SK-N-SH (cell line): ENCODE measurements around the gene TEX38. TPM values are rescaled to one million over a fixed set of nuclear protein-coding genes. Genes with fewer than 3 reads are reported as not detected.

Source experiments
- CTCF ChIA-PET: fragments of 300-600, 350-600 bp; formaldehyde crosslinking; extraction: SDS; loops from one replicate; lab custom pipeline; 2021; lab: Yijun Ruan, JAX
- POLR2A ChIA-PET: fragments of 350-600 bp; sonication (Branson Sonifier 250); formaldehyde crosslinking; extraction: SDS; loops from one replicate; lab custom pipeline; 2020; ENCODE audit warnings: antibody characterized with exemption, inconsistent platforms; lab: Yijun Ruan, JAX
- DNase-seq: peaks from one replicate; pipeline ENCODE4 v3.0.0; 2012
- H2AFZ ChIP-seq: fragments of 200-600 bp; sonication (generic); 2 replicates; pipeline ENCODE4 v1.8.1; 2016; ENCODE audit warnings: antibody characterized with exemption, mild to moderate bottlenecking, low read depth
- H3F3A ChIP-seq: fragments of 200-600 bp; sonication (generic); replicated peaks from 2 replicates; pipeline ENCODE3; 2016; ENCODE audit warnings: antibody characterized with exemption, mild to moderate bottlenecking; ENCODE audit not compliant: insufficient read depth
- H3K27ac ChIP-seq, 2 experiments: fragments of 200-500 bp in 1 of 2; fragments of 200-600 bp in 1 of 2; sonication (Bioruptor generic) in 1 of 2; sonication (generic), shearing (Covaris generic) in 1 of 2; 2 replicates each; pipeline versions ENCODE4 v1.5.1 to v1.6.1; 2014 to 2016; ENCODE audit warnings: low read depth in 2 of 2, inconsistent platforms in 1 of 2, low read length in 1 of 2, mild to moderate bottlenecking in 1 of 2, mixed read lengths in 1 of 2
- H3K27me3 ChIP-seq: fragments of 200-600 bp; sonication (generic), shearing (Covaris generic); 2 replicates; pipeline ENCODE4 v1.6.1; 2016; ENCODE audit warnings: mixed run types; ENCODE audit not compliant: insufficient read depth
- H3K36me3 ChIP-seq, 2 experiments: fragments of 200-500 bp in 1 of 2; fragments of 200-600 bp in 1 of 2; sonication (Bioruptor generic) in 1 of 2; sonication (generic) in 1 of 2; replicated peaks in 1 of 2; 2 replicates each; pipeline versions ENCODE3 to v1.5.1; 2014 to 2016; ENCODE audit warnings: low read length in 1 of 2, mild to moderate bottlenecking in 1 of 2; ENCODE audit not compliant: insufficient read depth in 2 of 2, control insufficient read depth in 1 of 2
- H3K4me1 ChIP-seq, 2 experiments: fragments of 200-500 bp in 1 of 2; fragments of 200-600 bp in 1 of 2; sonication (Bioruptor generic) in 1 of 2; sonication (generic), shearing (Covaris generic) in 1 of 2; 2 replicates each; pipeline versions ENCODE4 v1.5.1 to v1.6.1; 2014 to 2016; ENCODE audit warnings: low read depth in 1 of 2, low read length in 1 of 2, mixed run types in 1 of 2; ENCODE audit not compliant: insufficient read depth in 2 of 2, control insufficient read depth in 1 of 2
- H3K4me2 ChIP-seq: fragments of 200-600 bp; sonication (generic), shearing (Covaris generic); 2 replicates; pipeline ENCODE4 v1.6.1; 2017; ENCODE audit warnings: mixed run types
- H3K4me3 ChIP-seq, 2 experiments: fragments of 200-500 bp in 1 of 2; fragments of 200-600 bp in 1 of 2; sonication (Bioruptor generic) in 1 of 2; sonication (generic), shearing (Covaris generic) in 1 of 2; 2 replicates each; pipeline versions ENCODE4 v1.5.1 to v1.8.1; 2014 to 2016; ENCODE audit warnings: low read depth in 2 of 2, inconsistent platforms in 1 of 2, low read length in 1 of 2, mild to moderate bottlenecking in 1 of 2, mixed read lengths in 1 of 2, moderate library complexity in 1 of 2
- H3K79me2 ChIP-seq: fragments of 200-600 bp; sonication (generic); 2 replicates; pipeline ENCODE4 v1.8.1; 2017; ENCODE audit warnings: mild to moderate bottlenecking; ENCODE audit not compliant: insufficient read depth
- H3K9ac ChIP-seq: fragments of 200-600 bp; sonication (generic); 2 replicates; pipeline ENCODE4 v1.6.1; 2017; ENCODE audit warnings: mixed run types
- H3K9me2 ChIP-seq: fragments of 200-600 bp; sonication (generic); 2 replicates; pipeline ENCODE4 v1.6.1; 2017; ENCODE audit warnings: mixed run types
- H3K9me3 ChIP-seq: fragments of 200-600 bp; sonication (generic); 2 replicates; pipeline ENCODE4 v1.6.1; 2017; ENCODE audit warnings: mixed run types, mild to moderate bottlenecking, moderate library complexity
- H4K20me1 ChIP-seq: fragments of 200-600 bp; sonication (generic); 2 replicates; pipeline ENCODE4 v1.6.1; 2017; ENCODE audit warnings: mild to moderate bottlenecking, mixed run types; ENCODE audit not compliant: insufficient read depth
- EP300 ChIP-seq, 2 experiments: IDR thresholded peaks; 2 replicates each; pipeline versions ENCODE4 v1.4.0 to v1.6.1; 2012; ENCODE audit warnings: borderline replicate concordance in 1 of 2, low read depth in 1 of 2, low read length in 1 of 2
- EZH2phosphoT487 ChIP-seq: fragments of 200-600 bp; sonication (generic); IDR thresholded peaks from 2 replicates; pipeline ENCODE4 v1.6.1; 2017; ENCODE audit warnings: low read depth, mixed run types, mild to moderate bottlenecking, antibody characterized with exemption, moderate library complexity, borderline replicate concordance
- FOSL2 ChIP-seq: IDR thresholded peaks from 2 replicates; pipeline ENCODE4 v1.4.0; 2012; ENCODE audit warnings: low read depth, mild to moderate bottlenecking, moderate library complexity, borderline replicate concordance
- FOXJ3 ChIP-seq: sonication (generic); formaldehyde crosslinking; IDR thresholded peaks from 2 replicates; pipeline ENCODE4 v1.5.1; 2020; ENCODE audit warnings: mild to moderate bottlenecking, missing genetic modification reagents
- FOXM1 ChIP-seq: IDR thresholded peaks from 2 replicates; pipeline ENCODE4 v1.4.0; 2012; ENCODE audit warnings: low read depth, mild to moderate bottlenecking
- GABPA ChIP-seq: IDR thresholded peaks from 2 replicates; pipeline ENCODE4 v1.4.0; 2012; ENCODE audit warnings: low read depth, mild to moderate bottlenecking
- GATA2 ChIP-seq: sonication (generic); formaldehyde crosslinking; IDR thresholded peaks from 2 replicates; pipeline ENCODE4 v1.5.0; 2020; ENCODE audit warnings: mild to moderate bottlenecking, missing genetic modification reagents
- MEF2A ChIP-seq: IDR thresholded peaks from 2 replicates; pipeline ENCODE4 v1.4.0; 2012; ENCODE audit warnings: low read depth, borderline replicate concordance
- NFIC ChIP-seq: IDR thresholded peaks from 2 replicates; pipeline ENCODE4 v1.4.0; 2012; ENCODE audit warnings: borderline replicate concordance
- NRF1 ChIP-seq: IDR thresholded peaks from 2 replicates; pipeline ENCODE4 v1.6.1; 2012; ENCODE audit warnings: low read depth, mild to moderate bottlenecking, low read length
- PBX3 ChIP-seq: IDR thresholded peaks from 2 replicates; pipeline ENCODE4; 2012
- POLR2AphosphoS5 ChIP-seq: IDR thresholded peaks from 2 replicates; pipeline ENCODE4 v1.6.1; 2012; ENCODE audit warnings: low read depth, low read length
- RCOR1 ChIP-seq: fragments of 150-350 bp; IDR thresholded peaks from 2 replicates; pipeline ENCODE4 v1.6.1; 2017; ENCODE audit warnings: antibody characterized with exemption, low read length
- REST ChIP-seq: IDR thresholded peaks from 2 replicates; pipeline ENCODE4 v1.6.1; 2012; ENCODE audit warnings: mild to moderate bottlenecking, low read depth, low read length, moderate library complexity
- SIN3A ChIP-seq: IDR thresholded peaks from 2 replicates; pipeline ENCODE4 v1.6.1; 2012; ENCODE audit warnings: low read depth, mild to moderate bottlenecking, low read length, moderate library complexity, borderline replicate concordance
- TAF1 ChIP-seq: IDR thresholded peaks from 2 replicates; pipeline ENCODE4 v1.6.1; 2012; ENCODE audit warnings: low read depth, mild to moderate bottlenecking, low read length, moderate library complexity, borderline replicate concordance
- TCF12 ChIP-seq: IDR thresholded peaks from 2 replicates; pipeline ENCODE4 v1.4.0; 2012
- WGBS: methylation state at CpG from one replicate; pipeline ENCODE4 v1.1.6; 2017; ENCODE audit warnings: low lambda C conversion rate; 5-methylcytosine and 5-hydroxymethylcytosine counted together
- polyA plus RNA-seq, 3 experiments: library from polyadenylated mRNA; depleted of rRNA; stranded (reverse); fragments of >200 nt; gene quantifications; 2 replicates each; pipeline ENCODE4 v1.2.3, GENCODE V29; 2012

Gene TEX38
- polyA plus RNA-seq, 1 of the 3 experiments (the other 2 are of a cell fraction): 0.07 TPM

GRCh38 chr1:46682064-46682463 lies 10.4 kb downstream of the TEX38 start:
- Histone ChIP-seq H3K27ac (no peak overlapping the region), H3K4me3 (no peak overlapping the region), H3F3A (peaks cover 2% of the 10 kb centered on the region), H3K9me3 (no peaks in the 10 kb centered on the region), H3K9ac (no peak overlapping the region), H4K20me1 (peaks cover 7% of the 10 kb centered on the region; the same call in 1 of the 2 replicates), H3K27me3 (no peaks in the 10 kb centered on the region), H2AFZ (no peak overlapping the region), H3K79me2 (no peaks in the 10 kb centered on the region), H3K4me1 (peaks cover 0 to 12% of the 10 kb centered on the region in 2 experiments; a peak in 3 of 4 replicates), H3K36me3 (peaks cover 84 to 85% of the 10 kb centered on the region in 2 experiments), H3K9me2 (no peaks in the 10 kb centered on the region)
- ChIA-PET CTCF (interaction anchor here (1.2 to 1.5 kb wide), 2 partner anchors 14 to 44 kb away, joined by 4 to 8 read pairs; partner anchors contain the start of gene ATPAF1), POLR2A (no interaction called here)
- 67% methylated on average over 1 of the region's 1 CpG for WGBS
- TF ChIP-seq MEF2A (no peak), PBX3 (no peak), NRF1 (no peak), TAF1 (no peak), GABPA (no peak), TCF12 (no peak), NFIC (no peak), POLR2AphosphoS5 (no peak), REST (no peak), EZH2phosphoT487 (no peak), EP300 (IDR thresholded peaks at IDR 0.05; ENCODE audit: borderline replicate concordance in 1 of 2, low read depth in 1 of 2, low read length in 1 of 2) (no peak), RCOR1 (no peak)
- TF ChIP-seq, all 33 proteins: peak for 0
- H3K4me2 ChIP-seq: no peak overlapping the region
- DNase-seq: no peak

GRCh38 chr1:46684670-46685069 lies 13.0 kb downstream of the TEX38 start:
- TF ChIP-seq TCF12 (no peak), FOXM1 (no peak), EP300 (IDR thresholded peaks at IDR 0.05; ENCODE audit: borderline replicate concordance in 1 of 2, low read depth in 1 of 2, low read length in 1 of 2) (no peak), FOSL2 (no peak), GATA2 (CRISPR knock-in tag) (no peak), FOXJ3 (no peak), SIN3A (no peak)
- TF ChIP-seq, all 33 proteins: peak for 0
- 100% methylated on average over 2 of the region's 2 CpGs for WGBS
- no peak for DNase-seq
- H3K27ac ChIP-seq: no peak overlapping the region
- H3K79me2 ChIP-seq: no peaks in the 10 kb centered on the region
- H3K9ac ChIP-seq: no peak overlapping the region
- H2AFZ ChIP-seq: no peak overlapping the region
- H3K27me3 ChIP-seq: no peaks in the 10 kb centered on the region
- no peak overlapping the region for H3K4me3 ChIP-seq
- POLR2A ChIA-PET: no interaction called here
- CTCF ChIA-PET: interaction anchor here (1.1 to 1.6 kb wide), 3 partner anchors 8 to 40 kb away, joined by 3 to 6 read pairs (median 4); no protein-coding TSS in a partner anchor
- H4K20me1 ChIP-seq: peaks cover 9% of the 10 kb centered on the region; the same call in 1 of the 2 replicates
- peaks cover 2 to 26% of the 10 kb centered on the region in 2 experiments for H3K4me1 ChIP-seq
- no peak overlapping the region for H3K4me2 ChIP-seq
- H3F3A ChIP-seq: peaks cover 7% of the 10 kb centered on the region
- peaks cover 87 to 93% of the 10 kb centered on the region in 2 experiments for H3K36me3 ChIP-seq
- H3K9me3 ChIP-seq: no peaks in the 10 kb centered on the region
- H3K9me2 ChIP-seq: no peaks in the 10 kb centered on the region
